GM08714 (cell line): ENCODE results near the gene CENPK.
"Not testable (repeated sequence)": the region's sequence is repeated elsewhere in the genome, so short reads cannot be mapped to it uniquely, and the experiment has no call there.

ENCODE experiments used
- H3K4me3 ChIP-seq: fragments of 200-500 bp; sonication (Bioruptor generic); 2 replicates; pipeline ENCODE4 v1.5.1; 2014; ENCODE audit warnings: mild to moderate bottlenecking, low read length, inconsistent platforms
- ZNF274 ChIP-seq: IDR thresholded peaks from 2 replicates; pipeline ENCODE4 v1.6.1; 2012; ENCODE audit warnings: mild to moderate bottlenecking, low read depth, low read length

Gene CENPK

GRCh38 chr5:65562731-65563701 is at the start of gene CENPK, which contains the start of gene PPWD1:
CENPK (minus strand) TSS chr5:65563168; CDS start chr5:65554907, 8,261 bp downstream.
PPWD1 (plus strand) TSS chr5:65563296; CDS start chr5:65563311, 15 bp downstream.
- H3K4me3 ChIP-seq, result peak within 1 kb of the TSS; percentile 90
- no peak for TF ChIP-seq ZNF274

GRCh38 chr5:65612298-65612907 is 49.4 kb upstream of the CENPK start:
- no peak for TF ChIP-seq ZNF274

GRCh38 chr5:65611524-65611923 is 48.6 kb upstream of the CENPK start:
- H3K4me3 ChIP-seq, result no peak overlapping the region
- TF ChIP-seq ZNF274, result no peak

More at GRCh38 chr5:65612298-65612907, 49.4 kb upstream of the CENPK start:
- H3K4me3 ChIP-seq, result no peak overlapping the region

- H3K4me3 ChIP-seq, result not testable (repeated sequence)
These were observed 38.8 kb upstream of the CENPK start for GRCh38 chr5:65601761-65602160.

GRCh38 chr5:65588694-65589093 is 25.7 kb upstream of the CENPK start:
- TF ChIP-seq ZNF274, result no peak
- no peak overlapping the region for H3K4me3 ChIP-seq

- no peak overlapping the region for H3K4me3 ChIP-seq
- no peak for TF ChIP-seq ZNF274
These were observed 14.2 kb upstream of the CENPK start for GRCh38 chr5:65577141-65577540.

- no peak for TF ChIP-seq ZNF274
- H3K4me3 ChIP-seq, result no peak overlapping the region
These were observed 7.7 kb upstream of the CENPK start for GRCh38 chr5:65570598-65571226.

- TF ChIP-seq ZNF274, result no peak
- H3K4me3 ChIP-seq, result no peak overlapping the region
These were observed 3.5 kb upstream of the CENPK start for GRCh38 chr5:65566505-65566904.

- no peak for TF ChIP-seq ZNF274
These were observed 809 bp upstream of the CENPK start for GRCh38 chr5:65563777-65564176.

GRCh38 chr5:65556718-65557117 is 6.2 kb downstream of the CENPK start:
- no peak overlapping the region for H3K4me3 ChIP-seq
- TF ChIP-seq ZNF274, result no peak

More at GRCh38 chr5:65563777-65564176, 809 bp upstream of the CENPK start:
- H3K4me3 ChIP-seq, result peak overlapping the region; percentile 90

- no peak for TF ChIP-seq ZNF274
- H3K4me3 ChIP-seq, result no peak overlapping the region
These were observed 6.8 kb downstream of the CENPK start for GRCh38 chr5:65556181-65556580.

GRCh38 chr5:65555287-65555686 is 7.7 kb downstream of the CENPK start:
- no peak for TF ChIP-seq ZNF274

GRCh38 chr5:65553941-65554340 is 9.0 kb downstream of the CENPK start:
- H3K4me3 ChIP-seq, result no peak overlapping the region
- TF ChIP-seq ZNF274, result no peak

More at GRCh38 chr5:65555287-65555686, 7.7 kb downstream of the CENPK start:
- no peak overlapping the region for H3K4me3 ChIP-seq

- TF ChIP-seq ZNF274, result no peak
- H3K4me3 ChIP-seq, result no peak overlapping the region
These were observed 14.7 kb downstream of the CENPK start for GRCh38 chr5:65548281-65548680.
